Myocyte (in vitro differentiated cells): ENCODE results near the gene TP53I11. TPM values are rescaled to one million over a fixed set of nuclear protein-coding genes. Genes with fewer than 3 reads are reported as not detected.

Experiments used
- DNase-seq: peaks from one replicate; pipeline ENCODE4 v3.0.0-alpha.2; 2012; ENCODE audit warnings: low read depth
- total RNA-seq: library from RNA; depleted of rRNA; stranded (reverse); fragments of >200 nt; gene quantifications from 2 replicates; pipeline ENCODE4 v1.2.3, GENCODE V29; 2014

Gene TP53I11
- total RNA-seq, 1 donor from 2014 or later: 33.4 TPM

- DNase-seq: no peak
Measured at GRCh38 chr11:44978961-44979331, 28.3 kb upstream of the TP53I11 start.

DNA sequence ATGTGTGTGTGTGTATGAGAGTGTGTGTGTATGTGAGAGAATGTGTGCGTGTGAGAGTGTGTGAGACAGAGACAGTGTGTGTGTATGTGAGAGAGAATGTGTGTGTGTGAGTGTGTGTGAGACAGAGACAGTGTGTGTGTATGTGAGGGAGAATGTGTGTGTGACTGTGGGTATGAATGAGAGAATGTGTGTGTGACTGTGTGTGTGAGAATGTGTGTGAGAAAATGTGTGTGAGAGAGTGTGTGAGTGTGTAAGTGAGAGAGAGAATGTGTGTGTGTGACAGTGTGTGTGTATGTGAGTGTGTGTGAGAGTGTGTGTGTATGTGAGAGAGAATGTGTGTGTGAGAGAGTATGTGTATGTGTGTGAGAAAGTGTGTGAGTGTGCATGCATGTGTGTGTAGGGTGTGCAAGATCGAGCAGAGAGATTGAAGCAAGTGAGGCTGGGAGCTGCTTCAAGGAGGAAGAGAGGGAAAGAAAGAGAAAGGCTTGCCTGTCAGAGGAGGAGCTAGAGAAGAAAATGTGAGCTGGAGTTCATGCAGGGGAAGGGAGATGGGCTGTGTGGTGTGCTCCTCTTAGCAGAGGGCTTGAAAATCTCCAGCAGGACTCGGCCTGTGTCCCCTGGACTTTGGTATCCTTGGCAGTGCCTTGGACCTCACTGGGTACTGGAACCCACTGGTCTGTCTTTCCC lies 27.7 kb upstream of the TP53I11 start:
- no peak for DNase-seq

DNA sequence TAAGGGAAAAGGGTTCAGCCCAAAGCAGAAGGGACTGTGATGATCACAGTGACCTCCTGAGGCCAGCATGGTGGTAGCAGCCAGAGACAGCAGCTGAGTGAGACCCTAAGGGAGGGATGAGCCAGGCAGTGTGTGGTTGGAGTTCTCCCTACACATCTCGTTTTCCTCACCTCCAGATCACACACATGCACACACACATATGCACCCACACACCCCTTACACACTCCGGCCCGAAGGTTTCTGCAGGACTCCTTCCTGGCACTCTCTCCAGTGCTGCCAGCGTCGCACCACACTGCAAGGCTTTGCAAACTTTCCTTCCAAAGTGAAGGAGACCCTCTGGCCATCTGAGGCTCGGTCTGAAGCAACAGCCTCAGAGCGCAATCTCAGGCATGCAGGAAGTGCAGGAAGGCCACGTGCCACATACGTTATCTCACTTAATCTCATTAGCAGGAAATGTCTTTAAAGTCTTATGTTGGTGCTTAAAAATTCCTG lies 26.9 kb upstream of the TP53I11 start:
- DNase-seq: no peak

DNA sequence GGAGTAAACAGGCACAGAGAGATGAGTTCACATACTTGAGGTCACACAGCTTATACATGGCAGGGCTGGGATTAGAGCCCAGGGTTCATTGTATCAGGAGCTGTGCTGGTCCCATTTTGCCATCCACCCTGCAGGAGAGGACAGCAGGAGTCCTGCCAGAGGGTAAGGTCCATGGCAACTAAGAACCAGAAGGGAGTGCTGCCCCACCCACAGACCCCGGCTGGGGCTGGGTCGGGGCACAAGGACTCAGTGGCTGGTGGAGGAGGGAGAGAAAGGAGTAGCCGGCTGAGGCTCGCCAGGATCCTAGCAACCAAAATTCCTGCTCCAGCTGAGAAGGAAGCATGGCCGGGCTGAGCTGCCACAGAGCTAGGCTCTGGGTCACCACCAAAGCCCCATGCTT lies 25.9 kb upstream of the TP53I11 start:
- DNase-seq: no peak

DNA sequence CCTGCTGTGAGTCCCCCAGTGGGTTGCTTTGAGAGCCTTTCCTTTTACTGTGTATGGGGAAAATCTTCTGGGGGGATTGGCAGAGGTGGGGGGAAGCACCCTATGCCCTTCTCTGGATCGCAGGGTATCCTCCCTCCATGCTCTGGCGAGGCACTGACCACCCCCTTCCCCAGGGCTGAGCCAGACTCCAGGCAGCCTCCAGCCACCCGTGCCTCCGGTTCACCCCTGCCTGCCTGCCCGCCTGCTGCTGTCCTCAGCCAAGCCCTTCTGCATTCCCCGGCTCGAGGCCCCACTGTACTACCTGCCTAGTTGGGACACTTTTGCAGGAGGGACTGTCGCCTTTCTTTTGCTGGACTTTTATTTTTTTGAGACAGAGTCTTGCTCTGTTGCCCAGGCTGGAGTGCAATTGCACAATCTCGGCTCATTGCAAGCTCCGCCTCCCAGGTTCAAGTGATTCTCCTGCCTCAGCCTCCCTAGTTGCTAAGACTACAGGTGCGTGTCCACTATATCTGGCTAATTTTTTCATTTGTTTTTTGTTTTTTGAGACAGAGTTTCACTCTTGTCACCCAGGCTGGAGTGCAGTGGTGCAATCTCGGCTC lies 23.8 kb upstream of the TP53I11 start:
- no peak for DNase-seq

GRCh38 chr11:44973632-44974401 lies 23.1 kb upstream of the TP53I11 start:
- no peak for DNase-seq

GRCh38 chr11:44972746-44973435 lies 22.2 kb upstream of the TP53I11 start:
- no peak for DNase-seq

GRCh38 chr11:44971185-44971584 lies 20.5 kb upstream of the TP53I11 start:
- DNase-seq: no peak

DNA sequence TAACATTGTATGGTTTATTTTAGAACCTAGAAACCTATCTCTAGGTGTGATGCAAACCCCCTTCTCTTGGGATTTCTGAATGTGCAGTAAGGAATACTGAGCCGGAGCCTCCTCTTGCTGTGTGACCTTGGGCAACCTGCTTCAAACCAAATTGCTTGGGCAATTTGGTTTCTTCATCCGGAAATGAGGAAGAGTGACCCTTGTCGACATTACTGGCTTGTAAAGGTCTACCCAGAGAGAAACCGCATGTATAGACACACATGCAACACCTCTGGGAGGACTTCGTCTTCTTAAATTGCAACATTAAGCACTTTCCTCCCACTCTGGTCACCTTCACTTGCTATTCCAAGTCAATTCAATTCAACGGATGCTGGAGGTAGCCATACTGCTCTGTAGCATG lies 19.6 kb upstream of the TP53I11 start:
- no peak for DNase-seq

DNA sequence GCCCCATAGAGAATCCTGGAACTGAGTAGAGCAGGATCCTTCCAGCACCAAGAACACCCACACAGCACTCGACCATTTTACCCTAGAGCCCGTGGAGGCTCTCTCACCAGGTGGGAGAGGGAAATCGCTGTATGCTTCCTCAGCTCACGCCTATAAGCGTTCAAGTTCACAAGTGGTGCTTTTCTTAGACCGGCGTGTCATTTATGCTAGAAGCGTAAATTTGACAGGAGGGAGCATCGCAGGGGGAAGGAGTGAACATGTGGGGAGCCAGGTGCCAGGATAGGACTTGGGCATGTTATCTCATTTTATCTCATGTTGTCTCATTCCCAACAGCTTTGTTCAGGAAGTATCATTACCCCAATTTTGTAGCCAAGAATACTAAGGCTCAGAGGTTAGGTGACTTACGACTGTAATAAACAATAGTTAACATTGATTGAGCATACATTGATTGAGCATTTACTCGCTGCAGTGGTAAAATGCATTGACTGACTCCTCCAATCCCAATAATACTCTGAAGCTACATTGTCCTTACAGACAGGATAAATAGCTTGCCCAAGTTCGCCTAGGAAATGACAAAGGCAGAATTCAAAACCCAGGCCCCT lies 19.1 kb upstream of the TP53I11 start:
- DNase-seq: no peak

DNA sequence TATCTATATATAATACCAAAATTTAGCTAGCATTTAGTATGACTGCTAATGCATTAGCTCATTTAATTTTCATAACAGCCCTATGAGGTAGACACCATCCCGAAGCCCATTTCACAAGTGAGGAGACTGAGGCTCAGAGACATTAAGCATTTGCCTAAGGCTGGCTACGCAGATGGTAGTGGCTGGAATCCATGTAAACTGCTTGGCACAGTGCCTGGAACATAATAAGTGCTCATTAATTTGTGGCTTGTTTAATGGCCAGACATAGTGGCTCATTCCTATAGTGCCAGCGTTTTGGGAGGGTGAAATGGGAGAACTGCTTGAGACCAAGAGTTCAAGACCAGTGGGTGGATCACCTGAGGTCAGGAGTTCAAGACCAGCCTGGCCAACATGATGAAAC lies 17.8 kb upstream of the TP53I11 start:
- DNase-seq: no peak

- DNase-seq: no peak
Measured at GRCh38 chr11:44967930-44968496, 17.3 kb upstream of the TP53I11 start.

DNA sequence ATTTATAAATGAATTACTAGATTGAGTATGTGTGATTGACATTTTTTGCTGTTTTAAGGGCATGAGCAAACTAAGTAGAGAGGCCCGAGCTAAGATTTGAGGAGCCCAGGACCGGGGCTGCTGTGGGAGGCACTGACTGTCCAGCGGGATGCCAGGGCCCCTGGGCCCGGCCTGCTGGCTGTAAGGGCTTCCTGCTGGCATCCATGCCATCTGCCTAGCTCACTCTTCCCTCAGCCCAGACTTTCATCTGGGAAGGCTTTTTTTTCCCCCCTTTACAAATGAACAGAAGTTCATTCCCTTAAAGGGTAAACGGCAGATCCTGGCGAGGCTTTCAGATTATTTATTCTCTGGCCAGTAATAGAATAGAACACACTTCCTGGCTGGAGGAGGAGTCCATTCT lies 16.0 kb upstream of the TP53I11 start:
- DNase-seq: no peak

DNA sequence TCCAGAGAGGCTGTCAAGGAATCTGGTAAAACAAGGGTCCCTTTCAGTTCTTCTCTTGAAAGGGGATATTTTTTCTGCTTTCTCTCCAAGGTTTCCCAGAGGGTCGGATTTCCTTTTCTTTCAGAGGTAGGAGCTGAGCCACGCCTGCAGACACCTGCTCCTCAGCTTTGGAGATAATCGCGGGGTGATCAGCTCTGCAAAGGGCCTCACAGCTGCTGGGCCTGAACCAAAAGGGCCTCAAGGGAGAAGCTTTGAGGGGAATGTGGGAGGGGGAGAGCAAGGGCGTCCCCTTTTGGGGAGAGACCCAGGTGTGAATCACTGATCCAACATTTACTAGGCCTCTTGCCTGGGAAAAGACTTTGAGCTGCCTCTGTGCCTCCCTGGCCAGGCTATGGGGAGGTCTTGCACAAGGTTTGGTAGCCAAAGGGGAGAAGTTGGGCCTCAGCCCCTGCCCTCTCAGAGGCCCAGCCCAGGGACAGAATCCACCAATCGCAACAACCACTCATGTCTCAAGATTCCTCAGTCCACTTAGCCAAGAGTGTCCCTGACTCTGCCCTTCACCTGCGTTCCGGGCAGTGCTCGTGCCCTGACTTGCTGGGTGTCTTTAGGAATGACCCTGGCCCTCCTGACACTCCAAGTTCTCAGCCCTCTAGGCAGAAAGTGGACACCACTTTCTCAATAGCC lies 14.0 kb upstream of the TP53I11 start:
- DNase-seq: no peak

DNA sequence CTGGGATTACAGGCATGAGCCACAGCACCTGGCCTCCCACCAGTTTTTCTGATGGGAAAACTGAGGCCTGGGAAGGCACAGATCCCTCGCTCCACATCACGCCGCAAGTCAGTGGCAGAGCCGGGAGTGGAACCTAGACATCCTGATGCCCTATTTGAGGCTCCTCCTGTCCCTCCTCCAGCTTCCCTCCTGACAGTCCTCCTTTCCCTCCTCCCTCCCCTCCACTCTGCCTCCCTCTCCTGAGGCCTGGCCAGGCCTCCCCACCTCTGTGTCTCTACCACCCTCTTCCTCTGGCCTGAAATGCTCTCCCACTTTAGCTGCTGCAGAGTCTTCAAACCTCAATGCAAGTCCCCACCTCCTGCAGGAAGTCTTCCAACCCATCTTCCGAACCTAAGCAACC lies 13.3 kb upstream of the TP53I11 start:
- no peak for DNase-seq

GRCh38 chr11:44963136-44963535 lies 12.5 kb upstream of the TP53I11 start:
- no peak for DNase-seq

DNA sequence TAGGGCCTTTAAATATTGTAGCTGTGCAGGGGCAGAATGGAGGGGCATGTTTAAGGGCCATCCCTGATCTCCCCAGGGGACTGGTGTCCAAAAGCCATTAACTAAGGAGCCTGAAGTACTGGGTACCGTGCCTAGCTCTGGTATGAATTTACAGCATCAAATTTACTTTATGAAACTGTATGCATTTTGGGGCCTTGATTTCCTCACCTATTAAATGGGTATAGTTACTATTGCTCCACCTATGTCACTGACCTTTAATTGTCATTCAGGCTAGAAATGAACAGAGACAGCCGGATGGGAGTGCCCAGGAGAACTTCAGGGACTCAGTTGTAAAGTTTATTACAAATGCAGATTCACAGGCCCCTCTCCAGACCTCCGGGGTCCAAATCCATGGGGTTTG lies 11.8 kb upstream of the TP53I11 start:
- DNase-seq: no peak

- no peak for DNase-seq
Measured at GRCh38 chr11:44960200-44960845, 9.6 kb upstream of the TP53I11 start.

DNA sequence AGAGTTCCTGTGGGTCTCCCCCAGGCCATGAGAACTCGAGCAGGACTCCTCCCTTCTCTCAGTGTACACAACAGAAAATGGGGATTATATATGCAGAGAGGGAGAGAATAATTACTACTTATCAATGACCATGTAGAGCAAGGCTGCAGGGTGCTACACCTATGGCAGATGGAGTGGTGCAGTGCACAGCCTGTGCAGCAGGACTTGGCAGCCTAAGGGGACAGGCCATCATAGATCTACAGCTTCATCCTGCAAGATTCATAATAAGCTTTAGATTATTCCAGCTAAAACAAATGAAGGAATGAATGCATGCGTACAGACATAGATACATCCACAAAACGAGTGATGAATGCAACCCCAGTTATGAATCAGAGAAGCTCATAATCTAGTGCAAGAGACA lies 8.4 kb upstream of the TP53I11 start:
- DNase-seq: no peak
